Sigmoid colon (tissue), 4 donors: ENCODE results near the gene PACS2.

Experiments used
- EP300 ChIP-seq, 4 donors: sonication (generic); formaldehyde crosslinking; IDR thresholded peaks; one replicate each; pipeline ENCODE4 v1.6.1; 2017; ENCODE audit warnings: antibody characterized with exemption in 4 of 4
- TF ChIP-seq, protein P1 (sequence below), 4 experiments: fragments of 450-650 bp in 3 of 4; fragments of 200-600 bp in 1 of 4; IDR thresholded peaks; one replicate each; pipeline ENCODE4 v1.5.1; 2016 to 2019; ENCODE audit warnings: antibody characterized with exemption in 4 of 4, mild to moderate bottlenecking in 3 of 4, moderate library complexity in 2 of 4

DNA sequence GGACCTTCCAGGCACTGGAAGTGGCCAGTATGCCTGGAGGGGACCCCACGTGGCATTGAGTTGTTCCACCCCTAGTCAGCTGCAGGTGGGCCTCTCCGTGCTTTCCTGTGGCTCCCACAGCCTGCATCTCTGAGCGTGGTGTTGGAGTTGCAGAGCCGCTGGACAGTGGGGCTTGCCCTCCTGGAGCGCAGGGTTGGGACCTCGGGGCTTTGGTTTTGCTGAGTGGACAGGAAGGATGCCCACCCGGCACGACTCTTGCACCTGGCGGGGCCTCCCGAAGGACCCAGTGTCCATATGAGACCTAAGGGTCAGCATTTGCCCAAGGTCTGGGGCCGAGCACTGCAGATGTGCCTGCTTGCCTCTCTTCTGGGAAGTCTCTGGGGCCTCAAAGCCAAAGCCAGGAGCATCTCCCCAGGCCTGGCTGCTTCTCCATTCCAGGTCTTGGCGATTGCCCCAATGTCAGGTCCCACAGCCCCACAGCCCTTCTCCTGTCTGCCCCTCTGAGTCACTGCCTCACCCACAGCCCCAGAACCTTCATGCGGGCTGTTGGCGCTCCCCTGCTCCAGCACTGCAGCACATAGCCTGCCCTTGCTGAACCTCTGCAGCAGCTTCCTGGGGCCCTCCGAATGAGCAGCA, 1.5 kb downstream of the PACS2 start:
- TF ChIP-seq, protein P1, sequence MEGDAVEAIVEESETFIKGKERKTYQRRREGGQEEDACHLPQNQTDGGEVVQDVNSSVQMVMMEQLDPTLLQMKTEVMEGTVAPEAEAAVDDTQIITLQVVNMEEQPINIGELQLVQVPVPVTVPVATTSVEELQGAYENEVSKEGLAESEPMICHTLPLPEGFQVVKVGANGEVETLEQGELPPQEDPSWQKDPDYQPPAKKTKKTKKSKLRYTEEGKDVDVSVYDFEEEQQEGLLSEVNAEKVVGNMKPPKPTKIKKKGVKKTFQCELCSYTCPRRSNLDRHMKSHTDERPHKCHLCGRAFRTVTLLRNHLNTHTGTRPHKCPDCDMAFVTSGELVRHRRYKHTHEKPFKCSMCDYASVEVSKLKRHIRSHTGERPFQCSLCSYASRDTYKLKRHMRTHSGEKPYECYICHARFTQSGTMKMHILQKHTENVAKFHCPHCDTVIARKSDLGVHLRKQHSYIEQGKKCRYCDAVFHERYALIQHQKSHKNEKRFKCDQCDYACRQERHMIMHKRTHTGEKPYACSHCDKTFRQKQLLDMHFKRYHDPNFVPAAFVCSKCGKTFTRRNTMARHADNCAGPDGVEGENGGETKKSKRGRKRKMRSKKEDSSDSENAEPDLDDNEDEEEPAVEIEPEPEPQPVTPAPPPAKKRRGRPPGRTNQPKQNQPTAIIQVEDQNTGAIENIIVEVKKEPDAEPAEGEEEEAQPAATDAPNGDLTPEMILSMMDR (IDR thresholded peaks at IDR 0.05): no peak
- no peak for TF ChIP-seq EP300 (IDR thresholded peaks at IDR 0.05)
